Hepatocyte (in vitro differentiated cells): ENCODE measurements around the gene SMIM20. TPM values are rescaled to one million over a fixed set of nuclear protein-coding genes. Genes with fewer than 3 reads are reported as not detected.
A peak's percentile ranks its signal among the peaks of the same experiment; 100 is the strongest.

Experiments used
- DNase-seq: peaks from one replicate; pipeline ENCODE4 v3.0.0-alpha.2; 2016; ENCODE audit warnings: low spot score
- H2AFZ ChIP-seq: fragments of 200-600 bp; sonication (generic); 2 replicates; pipeline ENCODE4 v1.6.0; 2016; ENCODE audit warnings: antibody characterized with exemption, mild to moderate bottlenecking
- H3K27ac ChIP-seq: fragments of 200-600 bp; sonication (generic); 2 replicates; pipeline ENCODE4 v1.5.1; 2016; ENCODE audit warnings: mild to moderate bottlenecking
- H3K27me3 ChIP-seq: fragments of 200-600 bp; sonication (generic); 2 replicates; pipeline ENCODE4 v1.6.1; 2016
- H3K36me3 ChIP-seq: fragments of 200-600 bp; sonication (generic); replicated peaks from 2 replicates; pipeline ENCODE4 v1.5.1; 2016; ENCODE audit warnings: low read depth; ENCODE audit not compliant: insufficient read depth
- H3K4me1 ChIP-seq: fragments of 200-600 bp; sonication (generic); 2 replicates; pipeline ENCODE4 v1.5.1; 2016; ENCODE audit warnings: mild to moderate bottlenecking, moderate library complexity; ENCODE audit not compliant: insufficient read depth
- H3K4me2 ChIP-seq: fragments of 200-600 bp; sonication (generic); 2 replicates; pipeline ENCODE4 v1.6.0; 2016
- H3K4me3 ChIP-seq: fragments of 200-600 bp; sonication (generic); 2 replicates; pipeline ENCODE4 v1.5.1; 2016; ENCODE audit warnings: mild to moderate bottlenecking
- H3K79me2 ChIP-seq: fragments of 200-600 bp; sonication (generic); 2 replicates; pipeline ENCODE4 v1.6.0; 2017; ENCODE audit warnings: mild to moderate bottlenecking
- H3K9me2 ChIP-seq: fragments of 200-600 bp; sonication (generic); replicated peaks from 2 replicates; pipeline ENCODE4 v1.6.0; 2017; ENCODE audit warnings: mild to moderate bottlenecking; ENCODE audit not compliant: insufficient read depth
- H3K9me3 ChIP-seq: fragments of 200-600 bp; sonication (generic); 2 replicates; pipeline ENCODE4 v1.5.1; 2016; ENCODE audit warnings: low read depth, mild to moderate bottlenecking
- H4K20me1 ChIP-seq: fragments of 200-600 bp; sonication (generic); 2 replicates; pipeline ENCODE4 v1.6.0; 2016; ENCODE audit warnings: mild to moderate bottlenecking; ENCODE audit not compliant: insufficient read depth, poor library complexity, severe bottlenecking
- EZH2 ChIP-seq: fragments of 200-600 bp; sonication (generic); IDR thresholded peaks from 2 replicates; pipeline ENCODE4 v1.6.1; 2016; ENCODE audit warnings: antibody characterized with exemption, mild to moderate bottlenecking, borderline replicate concordance
- EZH2phosphoT487 ChIP-seq: fragments of 200-600 bp; sonication (generic); IDR thresholded peaks from one replicate; pipeline ENCODE4 v1.6.1; 2018; ENCODE audit warnings: antibody characterized with exemption, mild to moderate bottlenecking, low read depth, moderate library complexity; ENCODE audit not compliant: unreplicated experiment, severe bottlenecking
- WGBS: methylation state at CpG from one replicate; pipeline ENCODE4 v1.1.6; 2016; ENCODE audit warnings: low lambda C conversion rate; ENCODE audit errors: missing lambda C conversion rate; 5-methylcytosine and 5-hydroxymethylcytosine counted together
- polyA plus RNA-seq: library from polyadenylated mRNA; unstranded; fragments of >200 nt; fragmentation: Nextera tagmentation; extraction: Ambion mirVana; gene quantifications from 2 replicates; pipeline ENCODE4 v1.2.1, GENCODE V29; 2016
- total RNA-seq: library from RNA; depleted of rRNA; stranded (reverse); fragments of >200 nt; gene quantifications from 2 replicates; pipeline ENCODE4 v1.2.3, GENCODE V29; 2014
- TF ChIP-seq, protein P1 (sequence below): fragments of 200-600 bp; sonication (generic); IDR thresholded peaks from 2 replicates; pipeline ENCODE4 v1.5.1; 2016; ENCODE audit warnings: antibody characterized with exemption, mild to moderate bottlenecking; ENCODE audit not compliant: poor library complexity

The SMIM20 gene
- total and polyA plus RNA-seq, 2 experiments from 2014 or later = 54.5 to 55.8 TPM

DNA sequence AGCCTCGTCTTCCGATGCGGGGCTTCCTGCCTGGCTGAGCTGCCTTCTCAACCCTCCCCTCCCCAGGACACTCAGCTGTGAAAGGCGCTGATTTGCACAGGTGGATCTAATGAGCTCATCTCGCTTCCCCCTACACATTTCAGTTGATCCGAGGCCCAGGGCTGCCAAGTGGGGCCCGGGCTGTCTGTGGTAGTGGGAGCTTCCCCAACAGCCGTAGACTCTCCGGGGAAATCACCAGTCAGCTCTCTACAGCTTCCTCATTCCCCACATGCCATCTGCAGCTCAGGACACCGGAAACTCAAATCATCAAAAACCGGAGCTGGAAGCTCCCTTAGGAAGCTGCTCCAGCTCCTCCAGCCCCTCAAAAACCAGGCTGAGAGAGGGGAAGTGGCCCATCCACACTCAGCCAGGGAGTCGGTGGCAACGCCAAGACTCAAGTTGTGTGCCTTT, 56.2 kb downstream of the SMIM20 start:
- peaks cover 11% of the 10 kb centered on the region for H3K4me1 ChIP-seq
- H3K4me2 ChIP-seq = no peak overlapping the region
- H4K20me1 ChIP-seq = no peaks in the 10 kb centered on the region
- WGBS = 73% methylated on average over 13 of the region's 13 CpGs
- H3K36me3 ChIP-seq = no peaks in the 10 kb centered on the region
- H3K9me3 ChIP-seq = no peaks in the 10 kb centered on the region
- no peaks in the 10 kb centered on the region for H3K27me3 ChIP-seq
- H2AFZ ChIP-seq = no peak overlapping the region
- H3K9me2 ChIP-seq = no peaks in the 10 kb centered on the region
- H3K27ac ChIP-seq = peak overlapping the region; percentile 21
- H3K79me2 ChIP-seq = no peaks in the 10 kb centered on the region
- TF ChIP-seq, protein P1, sequence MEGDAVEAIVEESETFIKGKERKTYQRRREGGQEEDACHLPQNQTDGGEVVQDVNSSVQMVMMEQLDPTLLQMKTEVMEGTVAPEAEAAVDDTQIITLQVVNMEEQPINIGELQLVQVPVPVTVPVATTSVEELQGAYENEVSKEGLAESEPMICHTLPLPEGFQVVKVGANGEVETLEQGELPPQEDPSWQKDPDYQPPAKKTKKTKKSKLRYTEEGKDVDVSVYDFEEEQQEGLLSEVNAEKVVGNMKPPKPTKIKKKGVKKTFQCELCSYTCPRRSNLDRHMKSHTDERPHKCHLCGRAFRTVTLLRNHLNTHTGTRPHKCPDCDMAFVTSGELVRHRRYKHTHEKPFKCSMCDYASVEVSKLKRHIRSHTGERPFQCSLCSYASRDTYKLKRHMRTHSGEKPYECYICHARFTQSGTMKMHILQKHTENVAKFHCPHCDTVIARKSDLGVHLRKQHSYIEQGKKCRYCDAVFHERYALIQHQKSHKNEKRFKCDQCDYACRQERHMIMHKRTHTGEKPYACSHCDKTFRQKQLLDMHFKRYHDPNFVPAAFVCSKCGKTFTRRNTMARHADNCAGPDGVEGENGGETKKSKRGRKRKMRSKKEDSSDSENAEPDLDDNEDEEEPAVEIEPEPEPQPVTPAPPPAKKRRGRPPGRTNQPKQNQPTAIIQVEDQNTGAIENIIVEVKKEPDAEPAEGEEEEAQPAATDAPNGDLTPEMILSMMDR = no peak
- TF ChIP-seq EZH2 (no peak), EZH2phosphoT487 (no peak)
- H3K4me3 ChIP-seq = no peak overlapping the region
- no peak for DNase-seq

DNA sequence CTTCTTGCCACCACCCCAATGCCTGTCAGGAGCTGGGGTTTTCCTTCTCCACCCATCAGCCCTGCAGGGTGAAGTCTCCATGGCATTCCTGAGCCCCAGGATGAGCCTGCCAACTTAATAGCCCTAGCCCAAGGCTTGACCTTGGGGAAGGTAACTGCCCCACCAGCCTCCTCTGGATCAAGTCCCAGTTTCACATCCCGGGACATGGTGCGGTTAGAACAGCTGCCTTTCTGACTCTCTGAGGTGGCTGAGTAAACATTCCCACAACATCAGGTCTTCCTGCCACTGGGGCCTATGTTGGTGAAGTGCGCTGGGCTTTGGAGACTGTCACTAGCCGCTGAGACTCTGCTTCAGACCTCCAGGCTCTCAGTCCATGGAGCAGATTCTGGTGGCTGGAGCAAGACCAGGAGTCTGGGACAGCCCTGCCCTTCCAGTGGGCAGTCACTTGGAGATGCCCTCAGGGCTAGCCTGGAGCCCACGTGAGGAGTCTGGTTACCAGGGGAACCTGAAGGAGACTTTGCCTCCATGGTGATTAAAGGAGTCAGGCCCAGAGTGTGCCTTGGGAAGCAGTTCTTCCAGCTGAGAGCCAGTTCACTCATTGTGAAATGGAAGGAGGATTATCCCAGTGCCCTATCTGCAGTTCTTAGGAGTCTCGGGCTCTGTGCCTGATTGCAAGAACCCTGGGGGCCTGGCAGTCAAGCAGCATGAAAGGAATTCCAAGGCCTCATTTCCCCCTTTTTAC, 56.8 kb downstream of the SMIM20 start:
- Histone ChIP-seq H3K4me2 (no peak overlapping the region), H2AFZ (no peak overlapping the region), H3K27me3 (no peaks in the 10 kb centered on the region), H3K27ac (peak overlapping the region; percentile 21), H3K79me2 (no peaks in the 10 kb centered on the region), H3K9me2 (no peaks in the 10 kb centered on the region), H3K9me3 (no peaks in the 10 kb centered on the region), H3K4me1 (peaks cover 11% of the 10 kb centered on the region), H4K20me1 (no peaks in the 10 kb centered on the region), H3K4me3 (no peak overlapping the region), H3K36me3 (no peaks in the 10 kb centered on the region)
- peak; percentile 50 for DNase-seq
- WGBS = 71% methylated on average over 6 of the region's 6 CpGs
- TF ChIP-seq, protein P1 = no peak
- TF ChIP-seq EZH2phosphoT487 (no peak), EZH2 (no peak)

DNA sequence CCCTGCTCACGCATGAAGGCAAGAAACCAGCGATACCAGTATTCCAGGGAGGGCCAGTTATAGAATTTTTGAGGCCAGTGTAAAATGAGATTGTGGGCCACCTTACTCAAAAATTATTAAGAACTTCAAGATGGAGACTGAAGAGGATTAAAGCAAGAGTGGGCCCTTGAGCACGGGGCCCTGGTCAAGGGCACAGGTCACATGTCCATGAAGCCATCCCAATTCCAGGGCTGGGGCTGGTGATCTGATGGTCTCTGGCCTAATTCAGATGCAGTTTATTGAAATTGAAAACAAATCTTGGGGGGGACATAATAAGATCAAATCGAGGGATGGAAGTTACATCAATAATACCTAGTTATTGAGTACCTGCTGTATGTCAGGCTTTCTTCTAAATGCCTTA, 58.3 kb downstream of the SMIM20 start:
- no peak for DNase-seq
- H2AFZ ChIP-seq = no peak overlapping the region
- no peaks in the 10 kb centered on the region for H3K9me3 ChIP-seq
- no peaks in the 10 kb centered on the region for H3K27me3 ChIP-seq
- H3K79me2 ChIP-seq = no peaks in the 10 kb centered on the region
- H3K4me3 ChIP-seq = no peak overlapping the region
- peaks cover 11% of the 10 kb centered on the region for H3K4me1 ChIP-seq
- no peak overlapping the region for H3K4me2 ChIP-seq
- H3K27ac ChIP-seq = no peak overlapping the region
- no peak for TF ChIP-seq EZH2phosphoT487
- H3K36me3 ChIP-seq = no peaks in the 10 kb centered on the region
- 97% methylated on average over 4 of the region's 4 CpGs for WGBS
- H3K9me2 ChIP-seq = no peaks in the 10 kb centered on the region
- no peaks in the 10 kb centered on the region for H4K20me1 ChIP-seq

DNA sequence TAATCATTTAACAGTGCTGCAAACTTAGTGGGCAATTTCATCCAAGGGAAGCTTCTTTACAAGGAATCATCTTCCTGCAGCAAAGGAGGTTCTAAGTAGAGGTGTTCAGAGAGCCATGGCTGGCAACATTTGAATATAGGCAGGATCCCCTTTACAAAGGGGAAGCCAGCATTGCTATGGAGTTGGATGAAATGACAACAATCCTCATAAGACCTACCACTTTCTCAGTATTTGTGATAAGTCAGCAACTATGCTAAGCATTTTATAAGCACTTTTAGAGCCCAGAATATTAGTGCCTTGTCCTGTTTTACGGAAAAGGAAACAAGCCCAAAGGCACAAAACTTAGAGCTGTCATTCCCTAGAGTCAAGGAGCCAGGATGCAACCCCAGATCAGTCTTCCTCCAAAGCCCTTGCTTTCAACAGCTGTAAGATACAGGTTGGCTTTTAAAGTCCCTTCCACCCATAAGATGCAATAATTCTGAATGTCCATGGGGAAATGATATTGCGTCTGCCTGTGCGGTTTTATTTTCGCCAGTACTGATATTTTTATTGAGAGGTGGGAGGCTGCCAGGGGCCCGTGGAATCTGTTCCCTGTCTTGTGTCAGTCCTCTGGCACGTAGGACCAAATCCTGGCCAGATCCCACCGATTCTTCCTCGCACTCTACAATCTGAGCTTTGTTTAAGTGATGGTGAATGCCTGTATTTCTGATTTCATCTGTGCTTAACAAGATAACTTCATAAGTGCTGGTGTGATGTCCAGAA, 59.1 kb downstream of the SMIM20 start:
- Histone ChIP-seq H3K36me3 (no peaks in the 10 kb centered on the region), H3K4me2 (no peak overlapping the region), H3K9me2 (no peaks in the 10 kb centered on the region), H3K79me2 (no peaks in the 10 kb centered on the region), H2AFZ (no peak overlapping the region), H3K4me3 (no peak overlapping the region), H3K9me3 (no peaks in the 10 kb centered on the region), H3K4me1 (peaks cover 11% of the 10 kb centered on the region), H3K27me3 (no peaks in the 10 kb centered on the region), H4K20me1 (no peaks in the 10 kb centered on the region), H3K27ac (no peak overlapping the region)
- no peak for TF ChIP-seq EZH2
- TF ChIP-seq EZH2phosphoT487 = no peak
- TF ChIP-seq, protein P1 = no peak
- DNase-seq = no peak
- WGBS = 75% methylated on average over 8 of the region's 8 CpGs
